ENCODE measurements around the gene GSTK1.

- no peak for TF ChIP-seq CTCF (conservative IDR thresholded peaks at IDR 0.05)
- TF ChIP-seq EZH2 (IDR thresholded peaks at IDR 0.05; ENCODE audit: low read depth), result no peak
Observed at GRCh38 chr7:143288836-143289235, 25.6 kb downstream of the GSTK1 start.

Measured in PC-9 (cell line).